Keratinocyte (primary cell): ENCODE data around the gene TFPT. TPM values are rescaled to one million over a fixed set of nuclear protein-coding genes. Genes with fewer than 3 reads are reported as not detected.

Source experiments
- DNase-seq: peaks from one replicate; pipeline ENCODE4 v3.0.0-alpha.2; 2011; ENCODE audit warnings: low read depth, missing footprints, low spot score
- FAIRE-seq: peaks from 2 replicates; lab custom pipeline; 2011; peaks lifted over from hg19 to GRCh38; lab: Jason Lieb, UNC
- H2AFZ ChIP-seq: 2 replicates; pipeline ENCODE4 v1.6.0; 2012; ENCODE audit warnings: low read length, control low read depth, inconsistent platforms; ENCODE audit not compliant: control insufficient read depth
- H3K27ac ChIP-seq: 2 replicates; pipeline ENCODE4 v1.5.1; 2011; ENCODE audit warnings: low read length; ENCODE audit not compliant: control insufficient read depth, insufficient read depth
- H3K27me3 ChIP-seq: 3 replicates; pipeline ENCODE4 v1.6.0; 2011; ENCODE audit warnings: low read length; ENCODE audit not compliant: control insufficient read depth, insufficient read depth; ENCODE audit errors: extremely low read depth
- H3K36me3 ChIP-seq, 2 experiments: 2 replicates in 1 of 2; 3 replicates in 1 of 2; pipeline ENCODE4 v1.5.1; 2011; ENCODE audit warnings: low read length in 2 of 2, mild to moderate bottlenecking in 1 of 2; ENCODE audit not compliant: control insufficient read depth in 2 of 2, insufficient read depth in 2 of 2; ENCODE audit errors: extremely low read depth in 1 of 2
- H3K4me1 ChIP-seq: 3 replicates; pipeline ENCODE4 v1.5.1; 2011; ENCODE audit warnings: low read length; ENCODE audit not compliant: control insufficient read depth, insufficient read depth; ENCODE audit errors: extremely low read depth
- H3K4me2 ChIP-seq: 3 replicates; pipeline ENCODE4 v1.6.0; 2011; ENCODE audit warnings: low read depth, low read length; ENCODE audit not compliant: control insufficient read depth, insufficient read depth; ENCODE audit errors: extremely low read depth
- H3K4me3 ChIP-seq, 3 experiments: fragments of 200-600 bp in 1 of 3; sonication (generic) in 1 of 3; 2 replicates in 2 of 3; 3 replicates in 1 of 3; pipeline ENCODE4 v1.5.1; 2011 to 2016; ENCODE audit warnings: low read length in 3 of 3, mild to moderate bottlenecking in 3 of 3, control low read depth in 2 of 3, inconsistent platforms in 1 of 3, low read depth in 1 of 3, mixed read lengths in 1 of 3, mixed run types in 1 of 3, moderate library complexity in 1 of 3; ENCODE audit not compliant: control insufficient read depth in 2 of 3, insufficient read depth in 2 of 3; ENCODE audit errors: extremely low read depth in 1 of 3
- H3K79me2 ChIP-seq: 2 replicates; pipeline ENCODE4 v1.6.0; 2012; ENCODE audit warnings: low read length; ENCODE audit not compliant: control insufficient read depth, insufficient read depth
- H3K9ac ChIP-seq: 3 replicates; pipeline ENCODE4 v1.6.0; 2011; ENCODE audit warnings: low read length; ENCODE audit not compliant: control insufficient read depth, insufficient read depth; ENCODE audit errors: extremely low read depth
- H3K9me1 ChIP-seq: 3 replicates; pipeline ENCODE4 v1.6.0; 2011; ENCODE audit warnings: low read length; ENCODE audit not compliant: control insufficient read depth, insufficient read depth; ENCODE audit errors: extremely low read depth
- H3K9me3 ChIP-seq: 2 replicates; pipeline ENCODE4 v1.5.1; 2012; ENCODE audit warnings: low read depth, low read length; ENCODE audit not compliant: control insufficient read depth
- H4K20me1 ChIP-seq: 3 replicates; pipeline ENCODE4 v1.6.0; 2011; ENCODE audit warnings: low read length; ENCODE audit not compliant: control insufficient read depth, insufficient read depth; ENCODE audit errors: extremely low read depth
- CTCF ChIP-seq, 3 experiments: IDR thresholded peaks in 1 of 3; conservative IDR thresholded peaks in 1 of 3; optimal IDR thresholded peaks in 1 of 3; 2 replicates in 2 of 3; 3 replicates in 1 of 3; pipeline versions ENCODE3 to v1.5.1; 2011; ENCODE audit warnings: low read length in 3 of 3, mild to moderate bottlenecking in 3 of 3, moderate library complexity in 2 of 3, control low read depth in 1 of 3, inconsistent platforms in 1 of 3; ENCODE audit not compliant: insufficient read depth in 2 of 3; ENCODE audit errors: extremely low read depth in 1 of 3
- EZH2 ChIP-seq: IDR thresholded peaks from one replicate; pipeline ENCODE4 v1.6.1; 2012; ENCODE audit warnings: inconsistent platforms, mild to moderate bottlenecking, low read length, moderate library complexity
- dilution Hi-C: fragments of 300-500 bp; cut with MboI; formaldehyde crosslinking; loops from one replicate; pipeline ENCODE4 v1.7.0; 2020; ENCODE audit warnings: low sequenced_read_pairs; ENCODE audit not compliant: extremely low pct_ligation_motif_present
- polyA plus RNA-seq, 5 experiments: library from polyadenylated mRNA; depleted of rRNA in 3 of 5; stranded (reverse) in 3 of 5; stranded (forward) in 1 of 5; unstranded in 1 of 5; fragments of >200 nt; gene quantifications; 1 replicate in 1 of 5; 2 replicates in 3 of 5; 3 replicates in 1 of 5; pipeline versions ENCODE4 v1.2.1 to v1.2.3, GENCODE V29; 2011 to 2012; ENCODE audit warnings: missing spikeins in 2 of 5, low read depth in 1 of 5, low replicate concordance in 1 of 5

TFPT gene
- polyA plus RNA-seq, 1 donor (not counting 4 experiments of a cell fraction or from before 2014, with no cell fraction given): 6.8 TPM

- no peak overlapping the region for H2AFZ ChIP-seq
- no peak overlapping the region for H3K9ac ChIP-seq
- no peak for DNase-seq
- no peaks in the 10 kb centered on the region for H3K4me1 ChIP-seq
- no peaks in the 10 kb centered on the region for H3K9me3 ChIP-seq
- H3K79me2 ChIP-seq: no peaks in the 10 kb centered on the region
- H3K4me2 ChIP-seq: no peak overlapping the region
- H3K4me3 ChIP-seq: no peak overlapping the region
- H4K20me1 ChIP-seq: no peaks in the 10 kb centered on the region
- H3K27ac ChIP-seq: no peak overlapping the region
- no peaks in the 10 kb centered on the region for H3K27me3 ChIP-seq
- dilution Hi-C loops: no loop called here
- TF ChIP-seq EZH2: no peak
- TF ChIP-seq CTCF (optimal IDR thresholded peaks at IDR 0.05 in 1 of 3, IDR thresholded peaks at IDR 0.05 in 1 of 3, conservative IDR thresholded peaks at IDR 0.05 in 1 of 3; ENCODE audit: extremely low read depth in 1 of 3, insufficient read depth in 2 of 3, low read length in 3 of 3): no peak
- no peaks in the 10 kb centered on the region for H3K9me1 ChIP-seq
- no peaks in the 10 kb centered on the region for H3K36me3 ChIP-seq
- no peak for FAIRE-seq
Measured at GRCh38 chr19:54069470-54069869, 46.0 kb downstream of the TFPT start.

GRCh38 chr19:54063350-54064116, 51.9 kb downstream of the TFPT start, which contains the start of gene VSTM1:
TSS of gene VSTM1 (minus strand) at chr19:54063897. CDS start at chr19:54063777, 120 bp downstream.
- no peak within 1 kb of the TSS for H3K9ac ChIP-seq
- H3K4me1 ChIP-seq: no peaks in the 10 kb centered on the region
- H3K36me3 ChIP-seq: no peaks in the 10 kb centered on the region
- H3K9me3 ChIP-seq: peaks cover 3% of the 10 kb centered on the region
- H3K9me1 ChIP-seq: no peaks in the 10 kb centered on the region
- no peak for FAIRE-seq
- H3K79me2 ChIP-seq: no peaks in the 10 kb centered on the region
- no peaks in the 10 kb centered on the region for H4K20me1 ChIP-seq
- no peak for DNase-seq
- H3K27me3 ChIP-seq: no peaks in the 10 kb centered on the region
- no peak within 1 kb of the TSS for H2AFZ ChIP-seq
- no peak within 1 kb of the TSS for H3K4me3 ChIP-seq
- H3K4me2 ChIP-seq: no peak within 1 kb of the TSS
- dilution Hi-C loops: no loop called here
- no peak within 1 kb of the TSS for H3K27ac ChIP-seq
- TF ChIP-seq CTCF (optimal IDR thresholded peaks at IDR 0.05 in 1 of 3, IDR thresholded peaks at IDR 0.05 in 1 of 3, conservative IDR thresholded peaks at IDR 0.05 in 1 of 3; ENCODE audit: extremely low read depth in 1 of 3, insufficient read depth in 2 of 3, low read length in 3 of 3) (no peak), EZH2 (no peak)
